DMS 273 (cell line): ENCODE data around the gene CALD1.

Experiments used
- DNase-seq: peaks from one replicate; lab custom pipeline; 2025; ENCODE audit not compliant: unreplicated experiment; lab: John Stamatoyannopoulos, UW

The CALD1 gene

DNA sequence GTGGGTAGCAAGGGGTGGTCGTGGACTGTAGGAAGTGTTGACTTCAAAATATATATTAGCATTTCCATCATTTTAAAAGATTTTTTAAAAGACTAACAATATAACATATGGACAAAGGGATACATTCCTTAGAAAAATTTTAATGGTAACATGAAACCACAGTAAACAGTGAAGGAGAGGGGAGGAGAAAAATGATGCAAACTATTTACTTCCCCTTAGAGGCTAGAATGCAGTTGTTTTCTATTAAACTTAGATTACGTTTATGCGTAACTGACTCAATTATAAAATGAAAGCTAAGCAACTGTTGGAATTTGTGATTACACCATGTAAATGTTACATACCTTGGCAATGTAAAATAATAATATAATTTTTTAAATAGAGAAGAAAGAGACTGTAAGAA lies 41.3 kb downstream of the CALD1 start:
- DNase-seq = no peak

DNA sequence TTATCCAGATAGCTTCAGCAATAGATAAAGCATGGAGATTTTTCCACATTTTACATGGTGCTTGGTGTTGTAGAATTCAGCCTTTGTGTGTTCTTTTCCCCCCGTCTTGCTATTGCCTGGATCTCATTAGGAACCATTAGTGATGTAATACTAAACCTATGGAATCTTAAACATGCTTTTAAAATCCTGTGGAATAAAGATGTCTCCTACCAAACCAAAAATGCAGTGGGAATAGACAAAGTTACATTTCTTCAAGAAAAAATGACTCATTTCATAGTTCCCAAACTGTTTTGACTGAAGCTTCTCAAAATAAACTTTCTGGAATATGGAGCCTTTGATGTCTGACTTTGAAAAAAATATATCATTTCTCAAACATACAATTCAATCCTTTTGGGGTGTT lies 44.0 kb downstream of the CALD1 start:
- no peak for DNase-seq

DNA sequence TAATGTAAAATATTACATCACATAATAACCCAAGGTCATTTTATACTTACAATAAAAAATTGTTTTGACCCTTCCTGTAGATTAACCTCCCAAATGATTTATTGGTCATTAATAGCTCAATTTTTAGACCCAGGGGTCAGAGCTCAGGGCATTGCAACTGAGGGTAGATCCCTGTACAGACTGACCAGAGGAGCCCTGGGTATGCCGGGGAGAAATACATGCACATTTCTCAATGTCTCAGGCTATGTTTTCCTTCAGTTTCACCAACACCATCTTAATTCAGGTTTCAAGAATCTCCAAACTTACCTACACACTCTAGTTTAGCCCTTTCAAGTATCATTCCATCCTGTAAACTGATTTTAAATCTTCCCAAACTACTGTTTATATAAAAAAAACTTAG lies 46.2 kb downstream of the CALD1 start:
- DNase-seq = no peak

DNA sequence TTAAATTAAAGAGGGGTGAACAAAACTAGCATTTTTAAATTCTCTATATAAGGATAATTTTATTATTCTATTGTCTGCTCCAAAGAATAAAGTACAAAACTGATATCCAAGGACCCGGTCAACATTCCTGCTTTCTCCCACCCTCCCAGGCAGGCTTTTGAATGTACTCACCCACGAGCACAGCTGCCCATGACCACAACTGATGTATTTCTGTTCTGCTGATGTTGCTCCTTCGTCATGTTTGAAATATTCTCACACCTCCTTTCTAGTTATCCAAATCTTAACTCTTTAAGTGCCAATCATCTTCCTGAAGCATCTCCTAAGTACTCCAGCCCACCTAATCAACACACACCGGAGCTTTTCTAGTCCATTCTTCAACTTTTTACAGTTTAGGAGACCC lies 46.7 kb downstream of the CALD1 start:
- DNase-seq = no peak

GRCh38 chr7:134827436-134827835 lies 48.0 kb downstream of the CALD1 start:
- no peak for DNase-seq

DNA sequence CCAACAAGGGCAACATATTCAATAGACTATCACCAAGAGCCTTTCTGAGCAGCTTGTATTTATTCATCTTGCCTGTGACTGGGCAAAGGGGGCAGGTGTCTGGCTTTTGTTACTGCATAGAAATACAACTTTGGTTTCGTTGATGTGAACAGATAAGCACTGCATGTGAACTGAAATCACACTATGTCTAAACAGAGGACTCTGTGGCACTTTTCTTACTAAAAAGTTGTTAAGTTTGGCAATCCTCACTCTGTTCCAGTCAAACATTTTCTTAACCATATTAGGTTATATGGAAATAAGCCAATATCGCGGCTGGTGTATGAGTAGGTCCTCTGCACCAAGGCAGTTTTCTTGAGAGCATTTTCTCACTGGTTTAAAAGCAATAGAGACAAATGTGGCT lies 48.5 kb downstream of the CALD1 start:
- no peak for DNase-seq

- DNase-seq = no peak
Measured at GRCh38 chr7:134828361-134828760, 48.9 kb downstream of the CALD1 start.

DNA sequence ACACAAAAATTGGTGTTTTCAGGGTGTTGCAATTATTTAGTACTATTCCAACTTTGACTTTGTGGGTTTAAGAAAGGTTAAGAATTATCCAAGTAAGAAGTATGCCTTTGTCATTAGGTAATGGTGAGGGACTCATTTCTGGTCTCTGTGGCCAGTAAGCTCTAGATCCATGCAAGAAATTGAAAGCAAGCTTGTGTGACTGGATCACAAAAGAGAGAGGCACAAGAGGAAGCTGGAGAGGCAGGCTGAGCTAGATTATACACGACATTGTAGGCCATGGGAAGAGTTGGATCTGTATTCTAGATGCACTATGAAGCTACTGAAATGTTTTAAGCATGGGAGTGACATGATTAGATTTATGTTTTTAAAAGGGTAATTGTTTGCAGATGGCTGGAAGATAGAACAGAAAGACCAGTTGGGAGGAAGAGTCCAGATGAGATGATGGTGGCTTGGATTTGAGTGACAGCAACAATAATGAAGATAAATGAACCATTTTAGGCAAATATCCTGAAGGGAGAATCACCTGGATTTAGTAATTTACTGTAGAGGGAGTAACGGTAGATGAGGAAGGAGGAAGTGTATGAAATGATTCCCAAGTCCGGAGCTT lies 50.0 kb downstream of the CALD1 start:
- no peak for DNase-seq

DNA sequence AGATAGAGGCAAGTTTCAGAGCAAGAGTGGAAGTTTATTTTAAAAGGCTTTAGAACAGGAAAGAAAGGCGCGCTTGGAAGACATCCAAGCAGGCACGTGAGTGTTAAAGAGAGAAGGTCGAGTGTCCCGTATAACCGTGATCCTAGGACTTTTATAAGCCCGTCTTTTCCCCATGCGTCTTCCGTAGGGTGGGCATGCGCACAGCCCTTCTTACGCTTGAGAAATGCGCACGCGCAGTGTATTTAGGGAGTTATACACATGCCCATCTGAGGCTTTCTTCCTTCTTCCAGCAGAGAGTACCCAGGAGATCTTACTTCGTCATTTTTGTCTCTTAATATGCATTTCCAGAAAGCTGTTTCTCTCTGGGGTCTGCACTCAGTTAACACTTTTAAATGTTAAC lies 52.4 kb downstream of the CALD1 start:
- DNase-seq = no peak

GRCh38 chr7:134832367-134832766 lies 52.9 kb downstream of the CALD1 start:
- no peak for DNase-seq

DNA sequence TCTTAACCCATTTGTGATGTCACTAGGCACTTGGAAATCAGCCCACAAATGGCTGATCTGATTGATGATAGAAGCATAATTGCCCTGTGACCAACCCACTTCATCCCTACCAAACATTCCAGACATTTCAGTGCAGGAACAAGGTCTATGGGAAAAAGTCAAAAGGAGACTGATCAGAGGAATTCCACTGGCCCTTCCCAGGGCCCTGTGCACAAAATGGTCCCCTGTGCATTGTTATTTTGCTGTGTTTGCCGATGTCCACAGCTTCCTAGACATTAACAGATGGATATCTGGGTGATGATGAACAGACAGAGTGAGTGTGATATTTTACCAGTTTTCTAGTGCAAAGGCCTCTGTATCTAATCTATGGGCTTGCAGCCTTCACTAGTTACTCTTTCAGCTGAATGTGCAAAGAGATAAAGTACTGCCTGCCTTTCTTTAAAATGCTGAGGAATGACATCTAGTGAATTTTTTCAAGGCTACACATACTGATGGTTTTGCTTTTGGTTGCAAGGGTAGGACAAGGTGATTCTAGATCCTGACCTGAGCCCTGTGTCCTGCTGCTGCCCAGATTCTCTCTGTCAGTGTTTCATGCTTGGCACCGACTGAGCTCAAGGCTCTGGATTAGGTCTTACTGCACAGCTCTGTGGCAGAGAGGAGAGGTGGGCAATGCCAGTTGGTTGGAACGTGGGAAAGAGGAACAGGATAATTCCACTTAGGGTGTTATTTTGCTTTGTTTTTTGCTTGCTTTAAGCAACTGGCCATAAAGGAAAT lies 55.4 kb downstream of the CALD1 start:
- no peak for DNase-seq

- DNase-seq = no peak
Measured at GRCh38 chr7:134835463-134835823, 56.0 kb downstream of the CALD1 start.

- no peak for DNase-seq
Measured at GRCh38 chr7:134836447-134836846, 57.0 kb downstream of the CALD1 start.

- no peak for DNase-seq
Measured at GRCh38 chr7:134839298-134839697, 59.9 kb downstream of the CALD1 start.

DNA sequence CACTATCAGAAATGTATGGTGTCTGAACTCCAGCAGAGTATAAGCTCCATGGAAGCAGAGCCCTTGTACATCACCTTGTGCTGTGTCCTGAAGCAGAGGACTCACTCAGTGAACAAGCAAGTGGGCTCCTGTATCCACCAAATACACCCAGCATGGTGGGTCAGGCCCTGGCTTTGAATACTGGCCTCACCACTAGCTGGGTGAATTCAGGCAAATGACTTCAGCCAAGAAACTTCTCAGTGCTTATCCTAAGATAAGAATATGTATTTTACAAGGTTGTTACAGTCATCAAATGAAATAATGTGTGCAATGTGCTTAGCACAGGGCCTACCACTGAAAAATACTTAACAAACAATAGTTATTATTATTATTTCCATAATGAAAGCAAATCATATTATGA lies 62.6 kb downstream of the CALD1 start:
- DNase-seq = no peak

GRCh38 chr7:134842886-134843430 lies 63.5 kb downstream of the CALD1 start:
- DNase-seq = no peak

DNA sequence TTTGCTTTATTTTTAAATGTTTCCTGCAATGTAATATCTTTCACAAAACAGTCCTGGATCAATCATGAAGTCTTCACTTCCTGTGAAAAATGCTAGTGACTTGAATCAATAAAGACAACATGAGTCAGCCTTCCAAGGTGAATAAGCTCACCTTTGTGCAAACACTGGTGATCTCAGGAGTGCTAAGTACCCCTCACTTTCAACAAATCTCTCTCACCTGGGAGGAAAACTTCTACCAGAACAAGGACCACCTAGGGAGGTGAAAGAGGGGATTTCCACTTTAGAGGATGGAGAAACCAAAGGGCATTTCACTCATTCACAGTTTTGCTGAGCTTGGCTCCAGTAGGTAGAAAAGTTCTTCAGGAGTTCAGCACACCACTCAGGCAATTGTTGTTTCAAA lies 64.8 kb downstream of the CALD1 start:
- no peak for DNase-seq

GRCh38 chr7:134845461-134845860 lies 66.0 kb downstream of the CALD1 start:
- peak; percentile 24 for DNase-seq

DNA sequence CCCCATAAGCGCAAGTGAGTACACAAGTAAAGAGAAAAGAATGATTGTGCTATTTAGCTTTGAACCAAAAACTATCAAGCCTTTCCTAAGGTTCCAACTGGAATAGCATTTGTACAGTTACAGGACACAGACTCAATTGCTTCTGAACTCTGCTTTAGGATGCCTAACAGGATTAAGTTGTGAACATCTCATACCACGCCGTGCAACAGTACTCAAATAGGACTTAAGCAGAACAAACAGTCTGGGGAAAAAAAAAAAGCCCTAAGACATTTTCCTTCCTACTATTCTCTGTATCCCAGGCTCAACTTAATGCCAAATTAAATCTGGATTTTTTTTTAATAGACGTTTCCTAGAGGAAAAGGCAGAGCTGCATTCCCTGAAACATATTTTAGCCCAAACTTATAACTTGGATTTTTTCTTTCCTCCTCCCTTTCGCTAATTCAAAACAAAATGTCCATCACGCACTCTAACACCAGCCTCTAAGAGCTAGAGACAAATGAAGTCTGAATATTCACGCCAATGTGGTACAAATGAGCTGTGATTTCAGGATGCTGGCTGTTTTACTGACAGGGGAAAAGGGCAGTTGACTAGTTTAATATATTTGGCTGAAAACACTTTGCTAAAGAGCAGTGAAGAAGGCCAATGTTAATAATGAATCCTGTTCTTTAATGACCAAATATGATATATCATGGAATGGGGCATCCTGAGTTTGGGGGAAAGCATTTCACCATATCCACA lies 68.6 kb downstream of the CALD1 start:
- no peak for DNase-seq

DNA sequence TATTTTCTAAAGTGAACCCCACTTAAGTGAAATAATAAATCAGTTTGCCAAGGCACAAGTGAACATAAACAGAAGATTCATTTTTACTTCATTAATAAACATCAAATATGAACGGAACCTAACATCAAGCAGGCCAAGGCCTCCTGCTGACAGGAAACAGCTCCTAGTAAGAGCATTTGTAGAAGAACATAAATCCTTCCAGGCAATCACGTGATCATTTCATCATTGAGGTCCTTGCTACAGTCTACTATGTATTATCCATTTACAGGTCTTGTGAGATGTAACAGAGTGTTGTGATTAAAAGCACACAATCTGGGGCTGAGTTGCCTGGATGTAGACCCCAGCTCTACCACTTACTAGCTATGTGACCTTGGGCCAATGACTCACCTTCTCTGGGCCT lies 70.6 kb downstream of the CALD1 start:
- DNase-seq = no peak

- no peak for DNase-seq
Measured at GRCh38 chr7:134851141-134851540, 71.7 kb downstream of the CALD1 start.

GRCh38 chr7:134852625-134853024 lies 73.2 kb downstream of the CALD1 start:
- DNase-seq = no peak
